NCI-H2081 (cell line): ENCODE data around the gene DDN.
A peak's percentile ranks its signal among the peaks of the same experiment; 100 is the strongest.

ENCODE experiments used
- DNase-seq, 2 experiments: peaks; one replicate each; lab custom pipeline; 2025; lab: John Stamatoyannopoulos, UW

Gene DDN

DNA sequence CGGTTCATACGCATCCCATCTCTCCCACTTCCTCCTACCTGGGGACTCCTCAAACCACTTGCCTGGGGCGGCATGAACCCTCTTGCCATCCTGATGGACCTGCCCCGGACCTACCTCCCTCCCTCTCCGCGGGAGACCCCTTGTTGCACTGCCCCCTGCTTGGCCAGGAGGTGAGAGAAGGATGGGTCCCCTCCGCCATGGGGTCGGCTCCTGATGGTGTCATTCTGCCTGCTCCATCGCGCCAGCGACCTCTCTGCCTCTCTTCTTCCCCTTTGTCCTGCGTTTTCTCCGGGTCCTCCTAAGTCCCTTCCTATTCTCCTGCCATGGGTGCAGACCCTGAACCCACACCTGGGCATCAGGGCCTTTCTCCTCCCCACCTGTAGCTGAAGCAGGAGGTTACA lies 17.4 kb downstream of the DDN start:
- DNase-seq: no peak

DNA sequence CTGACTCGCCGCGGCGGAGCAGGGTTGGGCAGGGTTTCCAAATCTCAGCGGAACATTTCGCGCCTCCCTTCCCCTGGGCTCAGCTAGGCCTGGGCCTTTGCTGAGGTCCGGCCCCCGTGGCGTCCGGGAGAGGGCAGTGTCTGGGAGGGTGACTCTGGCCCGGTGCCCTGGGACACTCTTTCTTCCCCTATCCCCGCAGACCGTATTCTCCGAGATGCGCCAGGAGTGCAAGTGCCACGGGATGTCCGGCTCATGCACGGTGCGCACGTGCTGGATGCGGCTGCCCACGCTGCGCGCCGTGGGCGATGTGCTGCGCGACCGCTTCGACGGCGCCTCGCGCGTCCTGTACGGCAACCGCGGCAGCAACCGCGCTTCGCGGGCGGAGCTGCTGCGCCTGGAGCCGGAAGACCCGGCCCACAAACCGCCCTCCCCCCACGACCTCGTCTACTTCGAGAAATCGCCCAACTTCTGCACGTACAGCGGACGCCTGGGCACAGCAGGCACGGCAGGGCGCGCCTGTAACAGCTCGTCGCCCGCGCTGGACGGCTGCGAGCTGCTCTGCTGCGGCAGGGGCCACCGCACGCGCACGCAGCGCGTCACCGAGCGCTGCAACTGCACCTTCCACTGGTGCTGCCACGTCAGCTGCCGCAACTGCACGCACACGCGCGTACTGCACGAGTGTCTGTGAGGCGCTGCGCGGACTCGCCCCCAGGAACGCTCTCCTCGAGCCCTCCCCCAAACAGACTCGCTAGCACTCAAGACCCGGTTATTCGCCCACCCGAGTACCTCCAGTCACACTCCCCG lies 18.0 kb downstream of the DDN start:
- DNase-seq: no peak

DNA sequence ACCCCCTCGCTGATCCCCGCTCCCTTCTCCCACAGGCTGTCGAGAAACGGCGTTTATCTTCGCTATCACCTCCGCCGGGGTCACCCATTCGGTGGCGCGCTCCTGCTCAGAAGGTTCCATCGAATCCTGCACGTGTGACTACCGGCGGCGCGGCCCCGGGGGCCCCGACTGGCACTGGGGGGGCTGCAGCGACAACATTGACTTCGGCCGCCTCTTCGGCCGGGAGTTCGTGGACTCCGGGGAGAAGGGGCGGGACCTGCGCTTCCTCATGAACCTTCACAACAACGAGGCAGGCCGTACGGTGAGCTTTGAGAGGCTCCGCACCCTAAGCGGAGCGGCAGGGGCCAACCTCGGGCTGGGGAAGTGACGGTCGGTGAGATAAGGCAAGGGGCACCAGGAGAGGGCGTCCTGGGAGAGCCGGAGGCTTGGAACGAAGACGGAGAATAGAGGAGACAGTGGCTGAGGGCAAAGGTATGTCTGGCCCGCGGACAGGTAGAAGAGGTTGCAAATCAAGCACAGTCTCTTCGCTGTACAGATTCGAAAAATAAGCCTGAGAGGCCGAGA lies 18.7 kb downstream of the DDN start:
- no peak for DNase-seq

DNA sequence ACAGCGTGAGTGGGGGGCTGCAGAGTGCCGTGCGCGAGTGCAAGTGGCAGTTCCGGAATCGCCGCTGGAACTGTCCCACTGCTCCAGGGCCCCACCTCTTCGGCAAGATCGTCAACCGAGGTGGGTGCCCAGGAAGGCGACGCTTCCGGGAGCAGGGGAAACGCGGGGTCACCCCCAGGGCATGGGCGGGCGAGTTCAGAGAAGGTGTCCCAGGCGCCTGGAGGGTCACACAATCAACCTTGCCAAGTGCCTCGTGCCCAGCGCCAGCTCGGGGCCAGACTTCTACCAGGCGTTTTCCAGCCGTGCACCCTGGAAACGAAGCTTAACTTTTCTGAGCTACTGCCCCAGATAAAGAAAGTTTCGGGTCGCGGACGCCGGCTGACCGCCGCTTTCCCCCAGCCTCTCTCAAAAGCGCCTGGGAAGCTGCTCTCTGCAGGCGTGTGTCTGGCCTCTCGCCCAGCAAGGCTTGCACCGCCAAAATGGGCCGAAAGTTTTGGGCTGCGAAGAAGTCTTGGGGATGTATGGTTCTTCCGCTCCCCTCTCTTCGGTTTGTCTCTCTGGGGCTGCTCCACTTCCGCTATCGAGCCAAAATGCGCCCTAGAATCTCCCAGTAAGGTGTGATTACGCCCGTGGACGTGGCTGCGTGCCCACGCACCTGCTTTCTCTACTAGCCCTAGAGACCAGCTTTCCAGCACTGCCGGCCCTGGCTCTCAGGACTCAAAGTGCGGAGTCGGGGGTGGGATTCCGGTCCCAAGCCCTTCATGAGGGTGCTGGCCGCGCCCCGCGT lies 19.4 kb downstream of the DDN start:
- no peak for DNase-seq

DNA sequence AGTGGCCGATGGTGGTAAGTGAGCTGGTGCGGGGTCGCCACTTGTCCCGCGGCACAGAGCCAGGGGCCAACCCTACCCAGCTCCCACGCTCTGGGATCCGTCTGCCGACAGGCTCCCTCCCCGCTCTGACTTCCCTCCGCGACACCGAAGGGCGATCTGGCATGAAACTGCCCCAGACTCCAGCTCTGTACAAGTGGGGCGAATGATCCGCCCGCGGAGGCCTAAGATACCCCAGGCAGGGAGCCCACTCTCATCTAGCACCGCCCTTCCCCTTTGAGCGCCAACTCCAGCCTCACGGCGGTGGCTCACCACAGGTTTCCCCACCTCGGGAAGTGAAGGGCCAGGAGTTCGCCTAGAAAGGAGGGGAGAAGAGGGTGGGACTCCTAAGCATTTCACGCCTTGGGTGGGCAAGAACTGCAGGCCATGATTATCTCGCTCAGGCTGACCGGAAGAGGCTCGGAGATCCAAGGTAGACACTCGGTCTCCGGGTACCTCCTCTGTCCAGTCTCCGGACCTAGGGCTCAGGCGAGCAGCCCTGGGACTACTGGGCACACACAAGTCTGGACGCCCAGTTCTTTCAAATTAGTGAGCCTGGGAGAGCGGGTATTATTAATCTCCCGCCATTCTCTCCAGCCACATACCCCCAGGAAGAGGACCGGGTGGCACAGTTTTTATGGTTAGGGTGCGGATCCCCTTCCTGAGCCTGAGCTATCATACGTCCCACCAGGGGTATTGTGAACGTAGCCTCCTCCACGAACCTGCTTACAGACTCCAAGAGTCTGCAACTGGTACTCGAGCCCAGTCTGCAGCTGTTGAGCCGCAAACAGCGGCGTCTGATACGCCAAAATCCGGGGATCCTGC lies 20.2 kb downstream of the DDN start:
- no peak for DNase-seq

DNA sequence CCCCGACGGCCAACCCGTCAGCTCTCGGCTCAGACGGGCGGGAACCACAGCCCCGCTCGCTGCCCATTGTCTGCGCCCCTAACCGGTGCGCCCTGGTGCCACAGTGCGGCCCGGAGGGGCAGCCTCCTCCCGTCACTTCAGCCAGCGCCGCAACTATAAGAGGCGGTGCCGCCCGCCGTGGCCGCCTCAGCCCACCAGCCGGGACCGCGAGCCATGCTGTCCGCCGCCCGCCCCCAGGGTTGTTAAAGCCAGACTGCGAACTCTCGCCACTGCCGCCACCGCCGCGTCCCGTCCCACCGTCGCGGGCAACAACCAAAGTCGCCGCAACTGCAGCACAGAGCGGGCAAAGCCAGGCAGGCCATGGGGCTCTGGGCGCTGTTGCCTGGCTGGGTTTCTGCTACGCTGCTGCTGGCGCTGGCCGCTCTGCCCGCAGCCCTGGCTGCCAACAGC lies 20.9 kb downstream of the DDN start, which contains the start of gene WNT1:
TSS of gene WNT1 (plus strand) at position 32 of the 450 bp plus-strand sequence. CDS start at position 361, 329 bp downstream.
- DNase-seq: no peak

DNA sequence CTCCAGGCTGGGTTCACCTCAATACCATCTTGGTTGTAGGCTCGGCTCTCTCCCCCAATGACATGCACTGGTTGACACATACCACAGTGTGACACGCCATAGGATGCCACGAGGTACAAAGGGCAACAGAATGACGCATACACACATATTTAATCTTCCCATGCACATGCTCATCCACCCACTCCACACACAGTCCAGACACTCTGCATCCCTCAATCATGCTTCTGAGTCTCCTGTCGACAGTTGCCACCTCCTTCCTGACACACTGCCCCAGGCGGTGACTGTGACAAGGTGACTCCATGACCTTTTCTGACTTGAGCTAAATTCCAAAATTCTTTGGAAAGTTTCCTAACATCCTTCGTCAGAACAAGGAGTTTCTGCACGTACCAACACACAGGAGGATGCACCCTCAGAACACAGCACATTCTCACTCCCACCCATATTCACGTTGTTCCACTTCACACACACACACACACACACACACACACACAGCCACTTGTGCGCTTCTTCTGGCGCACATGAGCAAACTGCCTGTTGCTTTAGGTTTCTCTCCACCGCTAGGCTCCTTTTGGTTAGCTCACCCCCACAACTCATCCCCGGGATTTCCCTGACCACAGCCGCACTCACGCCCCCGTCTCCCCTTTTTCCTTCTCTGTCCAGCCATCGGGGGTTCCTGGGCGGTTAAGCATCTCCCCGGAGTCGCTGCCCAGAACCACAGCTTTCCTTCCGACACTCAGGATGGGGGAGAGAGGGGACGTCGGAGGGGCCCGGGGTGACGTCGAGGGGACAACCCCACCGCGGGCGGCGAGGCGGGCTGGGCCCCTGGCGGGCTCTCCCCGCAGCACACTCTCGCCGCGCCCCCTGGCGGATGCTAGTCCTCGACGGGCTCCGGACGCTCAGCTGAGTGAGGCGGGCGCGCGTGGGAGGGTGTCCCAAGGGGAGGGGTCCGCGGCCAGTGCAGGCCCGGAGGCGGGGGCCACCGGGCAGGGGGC lies 21.6 kb downstream of the DDN start:
- DNase-seq: peak in 1 of 2 experiments; percentile 37

DNA sequence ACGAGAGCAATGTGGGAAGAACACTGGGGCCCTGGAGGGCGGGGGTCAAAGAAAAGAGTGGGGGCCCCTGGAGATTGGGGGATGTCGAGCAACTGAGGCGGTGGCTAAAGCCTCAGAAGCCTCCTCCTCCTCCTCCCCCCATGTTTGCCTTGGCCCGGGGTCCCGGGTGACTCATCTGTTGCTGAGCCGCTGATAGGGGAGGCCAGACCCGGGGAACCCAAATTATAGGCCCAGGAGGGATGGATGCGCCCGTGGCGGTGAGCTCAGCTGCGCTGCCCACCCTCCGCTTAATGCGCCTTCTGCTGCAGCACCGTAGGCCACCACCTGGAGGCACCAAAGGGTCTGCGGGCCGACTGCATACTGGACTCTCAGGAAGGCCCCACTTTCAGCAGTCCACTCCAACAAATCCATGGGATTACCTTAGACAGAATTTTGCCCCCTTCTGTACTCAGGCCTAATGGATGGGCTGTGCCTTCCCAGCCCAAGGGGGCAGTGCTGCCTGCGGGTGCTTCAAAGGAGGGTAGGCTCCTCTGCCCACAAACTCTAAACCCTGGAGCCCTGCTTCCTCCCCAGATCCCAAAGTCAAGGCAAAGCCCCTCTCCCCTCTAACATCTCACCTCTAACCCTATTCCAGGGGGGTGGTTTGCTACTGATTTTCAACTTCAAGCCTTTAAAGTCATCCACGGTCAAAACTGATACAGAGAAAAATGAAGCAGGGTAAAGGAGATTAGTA lies 25.1 kb downstream of the DDN start:
- DNase-seq: no peak

DNA sequence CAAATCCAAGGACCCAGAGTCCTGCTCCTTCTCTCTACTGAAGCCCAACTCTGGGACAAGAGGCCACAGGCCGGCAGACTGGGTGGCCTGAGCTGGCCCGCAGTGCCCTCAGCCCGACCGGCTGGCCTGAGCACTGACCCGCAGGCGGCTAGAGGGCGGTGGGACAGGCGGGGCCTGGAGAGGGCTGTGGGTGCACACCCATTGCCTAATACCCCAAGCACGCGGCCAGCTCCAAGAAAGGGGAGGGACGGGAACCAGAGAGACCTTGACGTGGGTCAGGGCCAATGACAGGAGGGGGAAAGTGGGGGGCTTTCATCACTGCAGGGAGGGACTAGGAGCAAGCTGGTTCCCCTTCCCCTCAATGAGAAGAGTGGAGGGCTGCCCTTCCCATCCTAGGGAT lies 25.6 kb downstream of the DDN start:
- no peak for DNase-seq

DNA sequence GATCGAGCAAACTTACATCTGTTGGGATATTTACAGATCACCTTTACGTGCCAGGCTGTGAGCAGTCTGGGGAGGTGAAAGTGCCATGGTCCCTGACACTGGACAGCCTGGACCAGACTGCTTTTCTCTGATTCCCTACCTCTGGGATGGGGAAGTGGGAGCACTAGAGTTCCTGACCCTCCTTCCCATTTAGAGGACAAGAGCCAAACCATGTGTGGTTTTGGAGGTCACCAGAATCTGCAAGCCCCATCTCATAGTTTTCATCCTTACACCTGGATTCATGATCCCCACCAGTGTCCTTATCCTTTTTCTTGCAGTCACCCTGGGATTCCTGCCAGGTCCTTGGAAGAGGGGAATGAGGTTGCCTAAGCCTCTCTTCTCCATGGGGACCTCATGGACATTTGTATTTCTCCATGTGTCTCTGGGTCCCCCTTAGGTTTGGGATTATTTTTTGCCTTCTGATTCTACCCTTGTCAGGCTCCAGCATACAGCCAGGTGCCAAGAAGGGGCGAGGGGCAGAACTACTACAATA lies 26.2 kb downstream of the DDN start:
- no peak for DNase-seq

DNA sequence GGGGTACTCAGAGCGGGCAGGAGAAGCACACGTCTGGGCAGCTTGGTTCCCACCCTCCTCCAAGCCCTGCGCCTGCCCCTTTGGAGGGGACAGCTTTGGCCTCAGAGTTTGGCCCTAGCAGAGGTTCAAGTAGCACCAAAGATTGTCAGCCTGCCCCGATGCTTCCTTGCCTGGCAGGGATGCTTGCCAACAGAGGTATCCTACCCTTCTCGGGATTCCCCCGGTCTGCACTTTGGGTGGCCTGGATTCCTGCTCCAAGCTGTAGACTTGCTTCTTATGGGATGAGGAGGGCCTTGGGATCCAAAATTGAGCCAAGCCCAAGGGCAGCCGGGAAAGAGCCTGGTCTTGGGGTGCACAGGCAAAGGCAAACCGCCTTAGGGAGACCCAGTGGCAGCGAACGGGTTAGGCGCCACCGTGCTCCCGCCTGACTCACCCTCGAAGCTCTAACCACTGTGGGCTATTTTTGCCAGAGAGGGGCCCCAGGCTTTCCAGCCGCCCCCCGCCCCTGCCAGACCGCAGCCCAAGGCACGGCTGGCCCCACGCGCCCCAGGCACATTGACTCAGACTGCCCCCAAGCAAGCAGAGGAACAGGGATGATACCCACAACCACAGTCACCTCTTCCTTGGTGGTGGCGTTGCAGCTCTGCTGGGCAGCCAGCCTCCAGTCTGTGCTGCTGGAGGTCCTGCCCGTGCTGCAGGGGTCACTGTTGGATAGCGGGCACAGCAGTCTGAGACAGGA lies 26.8 kb downstream of the DDN start:
- DNase-seq: no peak

DNA sequence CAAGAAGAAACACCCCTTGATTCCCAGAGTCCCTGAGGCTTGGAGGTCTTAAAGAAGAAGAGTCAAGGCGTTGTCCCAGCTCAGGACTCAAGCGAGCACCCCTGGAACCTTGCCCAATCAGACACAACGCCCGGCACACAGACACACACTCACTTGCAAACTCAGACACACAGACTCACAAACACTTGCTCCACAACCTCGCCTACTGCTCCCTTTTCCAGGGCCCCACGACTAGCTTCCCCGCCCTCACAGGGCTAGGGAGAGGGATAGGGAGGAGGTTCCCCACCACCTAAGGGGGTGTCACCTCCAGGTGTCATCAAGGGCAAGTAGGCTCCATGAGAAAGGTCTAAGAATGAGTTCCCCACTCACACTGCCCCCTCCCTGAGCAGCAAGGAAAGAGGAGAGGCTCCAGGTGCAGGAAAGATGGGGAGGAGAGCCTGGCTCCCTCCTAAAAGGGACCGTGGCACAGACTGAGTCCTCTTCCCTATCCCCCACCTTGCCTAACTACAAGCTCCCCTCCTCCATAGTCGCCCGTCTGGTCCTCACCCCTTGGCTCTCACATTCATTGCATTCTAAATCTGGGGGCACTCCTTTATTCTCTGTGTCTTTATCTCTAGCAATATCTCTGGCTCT lies 28.4 kb downstream of the DDN start:
- DNase-seq: no peak

DNA sequence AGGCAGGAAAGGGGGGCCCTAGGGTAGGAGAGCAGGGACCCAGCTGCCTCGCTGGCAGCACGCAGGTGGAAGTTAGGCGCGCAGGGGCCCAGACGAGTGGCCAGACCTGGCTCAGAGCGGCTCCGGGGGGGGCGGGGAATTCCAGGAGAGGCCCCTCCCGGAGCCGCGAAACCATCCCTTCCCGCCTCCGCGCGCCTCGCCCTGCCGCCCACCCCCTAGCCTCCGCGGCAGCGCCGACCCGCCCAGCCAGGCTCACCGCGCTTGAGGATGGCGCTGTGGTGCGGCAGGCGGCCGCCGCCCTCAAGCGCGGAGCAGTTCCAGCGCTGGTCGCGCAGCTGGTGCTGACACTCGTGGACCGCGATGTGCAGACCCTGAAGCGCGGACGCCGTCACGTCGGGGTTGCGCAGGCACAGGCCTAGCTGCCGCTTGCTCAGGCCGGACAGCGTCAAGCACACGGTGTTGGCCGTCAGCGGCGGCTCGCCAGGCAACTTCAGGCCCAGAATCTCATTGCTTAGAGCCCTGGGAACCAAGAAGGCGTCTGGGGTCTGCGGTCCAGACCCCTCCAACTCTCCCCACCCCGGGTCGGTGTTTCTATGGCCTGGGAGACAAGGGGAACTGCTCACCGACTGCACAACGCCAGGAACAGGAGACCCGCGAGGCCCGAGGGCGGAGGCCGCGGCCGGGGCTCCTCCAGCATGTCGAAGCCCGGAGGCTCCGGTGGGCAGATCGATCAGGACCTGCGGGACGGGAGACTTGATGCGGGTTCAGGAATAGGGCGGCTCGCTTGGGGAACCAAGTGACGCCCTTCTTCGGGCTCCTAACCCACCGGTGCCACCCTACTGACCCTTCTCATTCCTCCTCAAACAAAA lies 29.1 kb downstream of the DDN start:
- no peak for DNase-seq

DNA sequence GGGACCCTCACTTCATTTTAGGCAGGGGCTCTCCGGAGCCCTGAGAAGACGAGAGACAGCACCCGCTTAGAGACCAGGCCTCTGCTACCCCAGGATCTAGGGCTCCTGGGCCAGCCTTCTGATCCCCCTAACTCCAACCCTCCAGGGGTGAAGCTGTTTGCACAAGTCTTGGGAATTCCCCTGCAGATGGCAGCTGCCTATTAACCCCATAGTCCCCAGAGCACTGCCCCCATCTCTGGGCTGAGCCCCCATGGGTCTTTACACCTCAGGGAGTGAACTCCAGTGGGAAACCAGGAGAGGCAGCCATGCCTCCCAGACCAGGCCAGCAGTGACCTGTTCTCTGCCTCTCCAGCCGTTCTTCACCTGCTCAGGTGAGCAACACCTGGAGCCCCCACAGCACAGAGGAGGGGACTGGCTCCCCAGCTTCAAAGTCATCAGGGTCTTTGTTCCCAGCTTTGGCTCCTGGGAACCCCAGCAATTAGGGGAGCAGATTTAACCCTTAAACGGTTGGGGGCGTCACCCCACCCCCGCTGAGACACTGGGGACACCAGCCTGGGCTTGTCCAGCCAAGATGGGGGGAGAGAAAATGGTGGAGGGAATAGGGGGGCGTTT lies 29.9 kb downstream of the DDN start:
- no peak for DNase-seq

DNA sequence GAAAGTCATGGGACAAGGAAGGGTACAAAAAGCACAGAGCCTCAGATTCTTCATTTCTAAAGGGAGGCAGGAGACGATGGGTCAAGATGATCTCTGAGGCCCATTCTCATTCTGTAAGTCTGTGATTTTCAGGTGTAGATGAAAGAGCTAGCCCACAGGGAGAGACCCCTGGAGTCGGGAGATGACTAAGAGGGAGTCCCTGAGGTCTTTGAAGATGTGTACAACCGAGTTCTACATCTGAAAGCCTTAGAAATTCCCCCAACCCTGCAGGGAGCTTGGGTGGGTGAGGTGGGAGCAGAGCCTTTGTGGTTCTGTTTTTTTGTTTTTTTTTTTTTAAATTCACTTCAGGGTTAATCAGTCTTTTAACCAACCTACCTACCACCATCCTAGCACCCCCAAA lies 30.7 kb downstream of the DDN start:
- no peak for DNase-seq

DNA sequence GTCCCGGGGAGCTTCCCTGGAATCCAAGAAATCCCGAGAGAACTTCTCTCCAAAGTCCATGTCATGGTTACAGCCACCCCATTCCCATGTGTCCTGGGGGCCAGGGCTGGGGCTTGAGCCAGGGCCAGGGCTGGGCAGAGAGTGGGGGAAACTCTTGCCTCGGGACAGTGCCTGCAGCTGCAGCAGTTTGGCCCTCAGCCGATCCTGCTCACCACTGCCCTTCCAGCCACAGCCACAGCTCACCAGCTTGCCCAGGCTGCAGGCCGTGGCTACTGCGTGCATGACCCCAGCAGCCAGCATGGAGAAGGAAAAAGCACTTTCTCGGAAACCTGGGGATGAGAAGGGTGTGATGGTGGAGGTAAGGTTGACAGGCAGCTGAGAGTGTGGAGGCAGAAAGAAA lies 31.2 kb downstream of the DDN start:
- DNase-seq: no peak
